Measurements from ENCODE around the gene OR6X1. TPM values are rescaled to one million over a fixed set of nuclear protein-coding genes. Genes with fewer than 3 reads are reported as not detected.

The OR6X1 gene, protein sequence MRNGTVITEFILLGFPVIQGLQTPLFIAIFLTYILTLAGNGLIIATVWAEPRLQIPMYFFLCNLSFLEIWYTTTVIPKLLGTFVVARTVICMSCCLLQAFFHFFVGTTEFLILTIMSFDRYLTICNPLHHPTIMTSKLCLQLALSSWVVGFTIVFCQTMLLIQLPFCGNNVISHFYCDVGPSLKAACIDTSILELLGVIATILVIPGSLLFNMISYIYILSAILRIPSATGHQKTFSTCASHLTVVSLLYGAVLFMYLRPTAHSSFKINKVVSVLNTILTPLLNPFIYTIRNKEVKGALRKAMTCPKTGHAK
- total RNA-seq (2014; rRNA removed; shearing (Covaris generic); ENCODE audit: low replicate concordance) = not detected in 2 replicates

DNA sequence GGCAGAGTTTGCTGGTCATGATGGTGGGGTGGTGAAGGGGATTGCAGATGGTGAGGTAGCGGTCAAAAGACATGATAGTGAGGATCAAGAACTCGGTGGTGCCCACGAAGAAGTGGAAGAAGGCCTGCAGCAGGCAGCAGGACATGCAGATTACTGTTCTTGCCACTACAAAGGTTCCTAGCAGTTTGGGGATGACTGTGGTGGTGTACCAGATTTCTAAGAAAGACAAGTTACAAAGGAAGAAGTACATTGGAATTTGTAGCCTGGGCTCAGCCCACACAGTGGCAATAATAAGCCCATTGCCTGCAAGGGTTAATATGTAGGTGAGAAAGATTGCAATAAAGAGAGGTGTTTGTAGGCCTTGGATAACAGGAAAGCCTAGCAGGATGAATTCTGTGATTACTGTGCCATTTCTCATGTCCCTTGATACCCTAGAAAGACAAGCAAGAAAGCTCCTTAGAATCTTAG, at the start of gene OR6X1:
Gene OR6X1, minus strand, starts transcription at position 418 of the 468 bp plus-strand sequence. Its CDS starts 0 bp downstream, at position 418.
- in situ Hi-C loops (cut with HindIII; ENCODE audit: low pct_unique_long_range_greater_than_20kb, low sequenced_read_pairs) = no loop called here
- DNase-seq (ENCODE audit: low read depth) = no peak

DNA sequence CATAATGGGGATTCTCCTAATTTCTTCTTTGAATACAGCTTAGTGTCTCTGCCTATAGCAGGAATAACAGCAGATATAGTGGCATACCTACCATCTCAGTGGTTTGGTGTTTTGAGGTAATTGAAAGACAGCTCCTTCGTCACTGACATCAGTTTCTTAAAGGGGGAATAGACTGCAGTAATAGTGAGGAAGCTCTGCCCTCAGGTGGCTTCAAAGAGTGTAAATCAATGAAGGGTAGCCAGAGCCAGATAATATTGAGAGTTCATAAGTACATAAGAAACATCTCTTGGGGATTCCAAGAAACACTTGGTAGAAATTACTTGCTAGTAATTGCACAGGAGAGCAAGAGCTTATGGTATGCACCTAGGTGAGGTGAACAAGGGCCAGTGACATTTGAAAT, 47.4 kb upstream of the OR6X1 start:
- in situ Hi-C loops (cut with HindIII; ENCODE audit: low pct_unique_long_range_greater_than_20kb, low sequenced_read_pairs) = no loop called here

DNA sequence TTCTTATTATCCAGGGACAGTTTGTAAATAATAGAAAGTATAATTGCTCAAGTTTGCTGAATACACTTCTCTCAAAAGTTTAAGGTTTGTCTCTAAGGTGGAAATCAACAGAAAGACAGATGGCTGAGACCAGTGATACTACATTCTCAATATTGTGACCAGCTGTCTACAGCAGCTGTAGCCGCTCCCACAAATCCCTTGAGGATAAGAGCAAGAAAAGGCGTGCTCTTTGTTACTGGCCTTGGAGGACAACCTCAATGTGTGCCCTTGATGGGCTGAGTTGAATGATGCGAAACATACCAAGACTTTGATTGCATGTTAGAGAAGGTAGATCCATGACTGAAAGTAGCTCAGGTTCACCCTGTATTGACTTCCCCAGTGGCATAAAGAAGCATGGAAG, 45.7 kb upstream of the OR6X1 start:
- in situ Hi-C loops (cut with HindIII; ENCODE audit: low pct_unique_long_range_greater_than_20kb, low sequenced_read_pairs) = no loop called here
- DNase-seq (ENCODE audit: low read depth) = no peak

More for the DNA sequence above, 47.4 kb upstream of the OR6X1 start:
- no peak for DNase-seq (ENCODE audit: low read depth)

DNA sequence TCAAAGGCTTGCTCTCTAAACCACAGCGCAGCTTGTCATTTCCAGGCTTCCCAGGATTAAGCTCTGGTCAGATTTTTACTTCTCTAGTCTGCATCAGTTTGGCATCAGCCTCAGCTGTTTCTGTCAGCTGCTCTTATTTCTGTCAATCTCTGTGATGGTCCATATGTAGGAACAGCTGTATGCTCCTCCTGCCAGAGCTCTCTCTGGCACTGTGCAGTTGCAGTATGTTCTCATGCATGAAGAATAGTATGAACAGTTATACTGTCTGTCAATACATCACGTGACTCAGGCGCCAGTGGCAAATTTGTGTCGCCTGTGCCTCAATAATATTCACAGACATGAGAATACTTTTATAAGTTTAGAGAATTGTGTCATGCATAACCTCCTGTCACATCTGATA, 45.1 kb upstream of the OR6X1 start:
- in situ Hi-C loops (cut with HindIII; ENCODE audit: low pct_unique_long_range_greater_than_20kb, low sequenced_read_pairs) = no loop called here
- no peak for DNase-seq (ENCODE audit: low read depth)

DNA sequence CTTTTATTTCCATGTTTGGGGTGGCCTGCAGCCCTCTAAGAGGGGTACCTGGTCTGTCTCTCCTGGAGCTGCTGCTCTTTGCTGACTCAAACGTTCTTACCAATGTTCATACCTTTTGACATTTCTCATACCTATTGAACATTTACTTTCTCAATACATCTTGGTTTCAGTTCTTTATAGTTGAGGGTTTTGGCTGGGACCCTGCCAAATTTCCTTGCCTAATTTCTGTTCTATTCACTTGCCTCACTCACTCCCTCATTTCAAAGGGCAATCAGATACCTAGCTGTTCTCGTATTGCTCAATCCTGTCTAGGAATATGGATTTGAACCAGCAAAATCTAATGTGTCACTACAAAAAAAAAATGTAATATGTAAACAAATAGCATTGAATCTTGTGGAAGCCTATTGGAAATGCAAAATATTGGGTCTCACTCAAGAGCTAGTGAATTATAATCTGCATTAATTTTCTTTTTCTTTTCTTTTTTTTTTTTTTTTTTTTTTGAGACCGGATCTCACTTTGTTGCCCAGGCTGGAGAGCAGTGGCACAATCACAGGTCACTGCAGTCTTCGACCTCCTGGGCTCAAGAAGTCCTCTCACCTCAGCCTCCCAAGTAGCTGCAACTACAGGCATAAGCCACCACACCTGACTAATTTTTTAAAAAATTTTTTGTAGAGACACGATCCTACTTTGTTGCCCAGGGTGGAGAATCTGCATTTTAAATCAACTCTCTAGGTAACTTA, 44.4 kb upstream of the OR6X1 start:
- no peak for DNase-seq (ENCODE audit: low read depth)
- in situ Hi-C loops (cut with HindIII; ENCODE audit: low pct_unique_long_range_greater_than_20kb, low sequenced_read_pairs) = no loop called here

DNA sequence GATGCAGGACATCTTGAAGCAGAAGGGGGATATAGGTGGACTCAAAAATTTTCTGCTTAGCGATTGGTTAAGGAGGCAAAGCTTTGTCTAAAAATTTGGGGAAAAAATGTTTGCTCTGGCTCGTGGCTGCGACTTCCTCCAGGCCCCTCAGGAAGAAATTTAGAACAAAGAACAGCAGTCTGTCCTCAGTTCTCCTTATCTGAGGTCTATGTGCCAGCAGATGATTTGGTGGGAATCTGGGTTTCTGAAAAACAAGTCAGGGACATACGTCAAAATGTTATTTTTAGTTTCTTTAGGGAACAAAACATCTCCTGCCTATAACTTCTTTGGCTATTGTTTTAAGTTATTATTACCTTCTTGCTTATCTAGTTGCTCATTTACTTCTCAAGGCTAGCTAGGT, 43.8 kb upstream of the OR6X1 start:
- no peak for DNase-seq (ENCODE audit: low read depth)
- in situ Hi-C loops (cut with HindIII; ENCODE audit: low pct_unique_long_range_greater_than_20kb, low sequenced_read_pairs) = no loop called here

DNA sequence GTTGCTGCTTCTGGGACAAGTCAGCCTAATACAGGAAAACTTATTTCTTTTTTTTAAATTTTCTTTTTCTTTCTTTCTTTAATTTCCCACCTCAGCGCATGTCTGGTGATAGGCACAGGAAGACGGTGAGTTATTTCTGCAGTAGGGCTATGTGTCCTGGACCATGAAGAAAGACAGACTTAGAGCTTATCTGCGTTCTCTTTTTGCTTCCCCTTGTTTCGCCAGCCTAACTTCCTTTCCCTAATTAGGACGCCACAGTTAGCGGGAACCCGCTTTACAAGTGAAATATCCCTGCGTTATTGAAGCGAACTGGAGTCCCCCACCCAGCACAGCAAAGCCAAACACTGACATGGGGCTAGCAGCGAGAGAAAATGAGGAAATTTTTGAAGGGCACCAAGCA, 43.2 kb upstream of the OR6X1 start:
- in situ Hi-C loops (cut with HindIII; ENCODE audit: low pct_unique_long_range_greater_than_20kb, low sequenced_read_pairs) = no loop called here
- no peak for DNase-seq (ENCODE audit: low read depth)

DNA sequence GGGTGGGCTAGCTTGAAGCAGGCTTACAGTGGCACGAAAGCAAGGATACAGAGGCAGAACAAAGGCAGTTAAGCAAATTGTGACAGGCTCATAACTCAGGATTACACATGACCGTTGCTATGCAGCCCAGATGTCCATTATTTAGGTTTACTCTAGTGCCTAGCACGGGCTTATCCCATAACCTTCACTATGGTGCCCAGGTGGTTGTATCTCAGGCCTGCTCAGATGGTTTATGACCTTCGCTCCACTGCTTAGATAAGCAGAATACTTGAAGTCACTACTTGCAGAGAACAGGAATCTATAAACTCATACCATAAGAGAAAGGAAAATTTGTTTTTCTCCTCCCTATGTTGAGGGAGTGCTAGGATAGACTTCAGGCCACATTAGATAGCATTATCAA, 42.8 kb upstream of the OR6X1 start:
- in situ Hi-C loops (cut with HindIII; ENCODE audit: low pct_unique_long_range_greater_than_20kb, low sequenced_read_pairs) = no loop called here

DNA sequence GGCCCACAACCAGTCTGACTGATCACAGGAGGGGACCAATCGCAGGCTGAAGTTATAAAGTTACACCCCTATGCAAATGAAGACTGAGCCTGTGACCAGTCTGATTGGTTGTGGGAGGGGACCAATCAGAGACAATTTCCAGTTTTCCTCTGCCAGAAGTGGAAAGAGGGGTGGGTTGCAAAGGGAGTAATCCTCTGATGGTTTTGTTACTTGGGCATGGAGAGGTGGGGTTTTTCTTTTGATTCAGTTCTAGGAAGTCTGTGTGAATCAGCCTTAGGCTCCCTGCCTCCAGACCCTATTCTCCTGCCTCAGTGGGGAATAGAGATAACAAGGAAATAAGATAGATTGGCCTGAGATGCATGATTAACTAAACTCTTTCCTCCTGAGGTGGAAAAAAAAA, 41.9 kb upstream of the OR6X1 start:
- in situ Hi-C loops (cut with HindIII; ENCODE audit: low pct_unique_long_range_greater_than_20kb, low sequenced_read_pairs) = no loop called here
- DNase-seq (ENCODE audit: low read depth) = no peak

More for the DNA sequence above, 42.8 kb upstream of the OR6X1 start:
- no peak for DNase-seq (ENCODE audit: low read depth)

DNA sequence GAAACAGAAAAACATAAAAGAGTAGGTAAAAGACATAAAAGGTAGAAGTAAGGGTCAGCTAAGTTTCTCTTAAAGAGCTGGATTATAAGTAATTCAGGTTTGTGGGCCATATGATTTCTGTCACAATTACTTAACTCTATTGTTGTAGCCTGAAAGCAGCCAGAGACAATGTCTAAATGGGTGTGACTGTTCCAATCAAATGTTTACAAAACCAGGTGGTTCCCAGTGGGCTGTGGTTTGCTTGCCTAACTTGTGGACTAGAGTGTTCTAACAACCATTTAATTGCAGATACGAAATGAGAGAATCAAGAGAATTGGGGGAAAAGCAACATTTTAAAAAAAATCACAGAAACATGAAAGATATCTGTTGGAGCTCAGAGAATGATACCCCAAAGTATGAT, 29.2 kb upstream of the OR6X1 start:
- DNase-seq (ENCODE audit: low read depth) = no peak
- in situ Hi-C loops (cut with HindIII; ENCODE audit: low pct_unique_long_range_greater_than_20kb, low sequenced_read_pairs) = no loop called here

DNA sequence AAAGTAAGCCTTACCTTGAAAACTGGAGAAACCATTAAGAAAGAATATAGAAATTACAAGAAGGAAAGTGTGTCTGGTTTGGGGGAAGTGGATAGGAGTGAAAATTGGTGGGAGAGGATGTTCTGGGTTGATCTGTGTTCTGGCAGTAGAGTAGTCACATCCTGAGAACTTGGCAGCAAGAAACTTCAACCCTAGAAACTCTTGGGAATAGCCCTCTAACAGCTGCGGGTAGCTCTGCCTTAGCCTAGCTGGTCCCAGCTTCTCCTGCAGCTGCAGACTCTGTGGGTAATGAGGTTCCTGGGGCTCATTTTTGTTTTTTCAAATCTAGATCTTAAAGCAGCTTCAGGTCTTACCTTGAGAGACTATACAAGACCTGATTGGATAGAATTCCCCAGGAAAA, 24.2 kb upstream of the OR6X1 start:
- in situ Hi-C loops (cut with HindIII; ENCODE audit: low pct_unique_long_range_greater_than_20kb, low sequenced_read_pairs) = no loop called here
- no peak for DNase-seq (ENCODE audit: low read depth)

DNA sequence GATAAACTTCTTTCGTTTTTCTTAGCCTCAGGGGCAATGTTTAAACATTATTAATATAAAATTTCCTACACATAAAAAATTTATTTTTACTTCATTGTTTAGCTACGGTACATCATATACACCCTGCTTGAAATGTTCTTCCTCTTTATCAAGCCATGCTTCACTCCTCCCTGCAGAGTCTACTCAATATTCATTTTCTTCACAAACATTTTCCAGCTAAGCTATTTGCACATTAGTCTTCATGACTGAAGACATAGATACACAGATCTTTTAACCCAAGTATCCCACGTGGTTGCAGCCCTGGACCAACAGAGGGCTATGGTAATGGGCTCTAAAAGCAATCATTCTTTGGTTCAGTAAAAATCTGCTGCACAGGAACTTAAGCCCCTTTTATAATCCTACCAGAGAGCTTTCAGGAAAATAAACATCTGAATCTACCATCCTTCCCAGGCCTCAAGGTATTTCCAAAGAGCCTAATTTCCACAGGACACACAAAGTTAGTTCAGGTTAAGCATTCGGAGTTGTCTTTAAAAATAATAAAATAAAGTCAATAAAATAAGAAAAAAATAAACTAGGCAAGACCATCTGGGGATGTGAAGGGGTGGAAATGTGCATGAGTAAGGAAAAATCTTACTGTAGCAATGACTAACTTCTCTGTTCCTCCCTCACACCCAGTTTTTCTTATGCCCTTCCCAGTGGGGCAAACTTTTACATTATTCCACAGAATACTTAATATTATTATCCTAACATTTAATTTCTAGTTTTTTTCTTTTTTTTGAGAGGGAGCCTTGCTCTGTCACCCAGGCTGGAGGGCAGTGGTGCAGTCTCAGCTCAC, 21.6 kb upstream of the OR6X1 start:
- no peak for DNase-seq (ENCODE audit: low read depth)

DNA sequence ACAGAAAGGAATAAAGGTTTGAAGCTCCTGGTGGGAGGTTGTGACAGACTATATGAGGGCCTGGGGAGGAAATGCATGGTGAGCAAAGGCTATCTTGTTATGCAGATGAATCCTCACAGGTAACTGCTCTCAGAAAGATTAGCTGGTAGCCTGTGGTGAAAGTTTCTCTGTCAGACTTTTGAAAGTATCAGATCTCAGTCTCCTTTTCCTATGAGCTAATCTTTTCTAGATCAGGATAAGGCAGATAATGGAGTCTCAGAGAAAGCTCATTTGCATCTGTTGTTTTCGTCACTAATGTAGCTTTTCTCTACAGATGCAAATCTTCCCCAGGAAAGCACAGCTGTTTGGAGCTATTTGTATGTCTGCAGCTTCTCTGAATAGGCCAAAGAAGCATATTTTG, 21.0 kb upstream of the OR6X1 start:
- DNase-seq (ENCODE audit: low read depth) = no peak
- in situ Hi-C loops (cut with HindIII; ENCODE audit: low pct_unique_long_range_greater_than_20kb, low sequenced_read_pairs) = no loop called here

More for the DNA sequence above, 21.6 kb upstream of the OR6X1 start:
- in situ Hi-C loops (cut with HindIII; ENCODE audit: low pct_unique_long_range_greater_than_20kb, low sequenced_read_pairs) = no loop called here

DNA sequence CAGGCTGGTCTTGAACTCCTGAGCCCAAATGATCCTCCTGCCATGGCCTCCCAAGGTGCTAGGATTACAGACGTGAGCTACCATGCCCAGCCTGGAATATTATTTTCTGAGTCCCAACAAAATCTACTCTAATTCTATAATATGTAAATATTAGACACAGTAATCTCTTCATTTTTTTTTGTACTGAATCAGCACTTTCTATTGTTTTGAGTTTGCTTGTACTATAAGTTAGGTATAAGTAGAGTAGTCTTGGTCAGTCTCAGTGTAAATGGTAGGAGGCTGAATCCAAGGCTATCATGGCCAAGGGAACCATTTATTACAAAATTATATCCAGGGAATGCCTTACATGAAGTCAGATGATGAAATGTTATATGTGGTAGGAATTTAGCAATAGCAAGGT, 19.6 kb upstream of the OR6X1 start:
- in situ Hi-C loops (cut with HindIII; ENCODE audit: low pct_unique_long_range_greater_than_20kb, low sequenced_read_pairs) = no loop called here
- DNase-seq (ENCODE audit: low read depth) = no peak

DNA sequence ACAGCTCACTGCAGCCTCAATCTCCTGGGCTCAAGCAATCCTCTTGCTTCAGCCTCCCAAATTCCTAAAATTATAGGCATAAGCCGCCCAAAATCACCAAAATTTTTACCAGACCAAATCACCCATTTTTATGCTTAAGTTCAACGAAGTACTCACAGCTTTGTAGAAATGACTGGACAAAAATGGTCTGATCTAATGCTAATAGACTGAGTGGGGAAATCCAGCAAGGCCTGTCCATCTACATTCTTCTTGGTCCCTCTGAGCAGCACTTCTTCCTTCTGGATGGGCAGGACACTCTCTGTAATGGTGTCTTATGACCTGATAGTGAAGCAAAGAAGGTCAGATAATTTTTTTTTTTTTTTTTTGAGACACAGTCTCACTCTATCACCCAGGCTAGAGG, 18.7 kb upstream of the OR6X1 start:
- DNase-seq (ENCODE audit: low read depth) = no peak
- in situ Hi-C loops (cut with HindIII; ENCODE audit: low pct_unique_long_range_greater_than_20kb, low sequenced_read_pairs) = no loop called here

DNA sequence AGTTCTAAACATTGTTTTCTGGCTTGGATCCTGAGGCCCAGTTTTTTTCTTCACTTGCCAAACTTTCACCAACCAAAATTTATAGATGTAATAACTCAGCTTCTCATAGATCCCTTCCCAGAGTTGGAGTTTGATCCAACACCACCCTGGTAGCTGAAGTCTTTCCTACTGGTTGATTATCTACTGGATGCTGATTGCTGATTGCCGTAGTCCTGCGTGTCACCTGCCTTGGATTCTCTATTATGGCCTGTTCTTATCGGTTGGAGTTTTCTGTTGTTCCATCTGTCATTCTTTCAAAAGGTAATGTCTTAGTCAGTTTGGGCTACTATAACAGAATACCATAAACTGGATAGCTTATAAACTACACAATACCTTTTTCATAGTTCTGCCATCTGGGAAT, 17.3 kb upstream of the OR6X1 start:
- in situ Hi-C loops (cut with HindIII; ENCODE audit: low pct_unique_long_range_greater_than_20kb, low sequenced_read_pairs) = no loop called here
- DNase-seq (ENCODE audit: low read depth) = no peak

DNA sequence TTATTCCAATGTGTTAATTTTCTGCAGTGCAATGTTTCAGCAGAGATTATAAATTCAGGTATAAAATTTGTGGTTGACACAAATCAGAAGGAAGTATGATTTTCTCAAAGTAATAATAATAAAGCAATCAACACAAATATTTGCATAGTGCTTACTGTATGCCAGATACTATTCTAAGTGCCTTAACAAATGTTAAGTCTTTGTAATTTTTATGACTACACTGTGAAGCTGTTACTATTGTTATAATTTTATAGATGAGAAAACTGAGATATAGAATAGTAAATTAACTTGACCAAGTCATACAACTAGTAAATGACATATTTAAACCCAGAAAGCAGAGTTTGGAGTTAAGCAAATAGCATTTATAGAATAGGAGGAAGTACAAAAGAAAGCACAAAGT, 16.4 kb upstream of the OR6X1 start:
- in situ Hi-C loops (cut with HindIII; ENCODE audit: low pct_unique_long_range_greater_than_20kb, low sequenced_read_pairs) = no loop called here
- no peak for DNase-seq (ENCODE audit: low read depth)

DNA sequence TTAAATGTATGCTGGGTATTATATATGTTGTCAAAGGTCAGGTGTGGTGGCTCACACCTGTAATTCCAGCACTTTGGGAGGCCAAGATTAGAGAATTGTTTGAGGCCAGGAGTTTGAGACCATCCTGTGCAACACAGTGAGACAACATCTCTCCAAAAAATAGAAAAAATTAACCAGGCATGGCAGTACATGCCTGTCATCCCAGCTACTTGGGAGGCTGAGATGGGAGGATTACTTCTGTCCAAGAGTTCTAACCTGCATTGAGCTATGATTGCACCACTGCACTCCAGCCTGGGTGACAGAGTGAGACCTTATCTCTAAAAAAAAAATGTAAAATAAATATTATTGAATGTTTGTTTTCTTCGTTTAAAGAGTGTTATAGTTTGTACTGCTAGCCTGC, 11.3 kb upstream of the OR6X1 start:
- in situ Hi-C loops (cut with HindIII; ENCODE audit: low pct_unique_long_range_greater_than_20kb, low sequenced_read_pairs) = no loop called here
- no peak for DNase-seq (ENCODE audit: low read depth)

DNA sequence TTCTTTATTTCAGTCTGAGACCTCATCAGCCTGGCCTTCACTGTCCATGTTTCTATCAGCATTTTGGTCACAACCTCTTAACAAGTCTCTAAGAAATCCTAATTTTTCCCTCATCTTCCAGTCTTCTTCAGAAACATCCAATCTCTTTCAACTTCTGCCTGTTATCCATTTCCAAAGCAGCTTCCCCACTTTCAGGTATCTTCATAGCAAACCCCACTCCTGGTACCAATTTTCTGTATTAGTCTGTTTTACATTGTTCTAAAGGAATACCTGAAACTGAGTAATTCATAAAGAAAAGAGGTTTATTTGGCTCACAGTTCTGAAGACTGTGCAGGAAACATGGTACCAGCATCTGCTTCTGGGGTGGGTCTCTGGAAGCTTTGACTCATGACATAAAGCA, 8.1 kb upstream of the OR6X1 start:
- DNase-seq (ENCODE audit: low read depth) = no peak
- in situ Hi-C loops (cut with HindIII; ENCODE audit: low pct_unique_long_range_greater_than_20kb, low sequenced_read_pairs) = no loop called here

All from Caki2 (cell line).